GM20000 (cell line): ENCODE data around the gene CSDE1.

Experiments used
- DNase-seq: peaks from one replicate; pipeline ENCODE4 v3.0.0; 2012; ENCODE audit warnings: low spot score
- TF ChIP-seq, protein P1 (sequence below): IDR thresholded peaks from 2 replicates; pipeline ENCODE4 v1.5.1; 2012; ENCODE audit warnings: mild to moderate bottlenecking, control low read depth; ENCODE audit errors: extremely low read depth, missing control alignments

CSDE1 gene

DNA sequence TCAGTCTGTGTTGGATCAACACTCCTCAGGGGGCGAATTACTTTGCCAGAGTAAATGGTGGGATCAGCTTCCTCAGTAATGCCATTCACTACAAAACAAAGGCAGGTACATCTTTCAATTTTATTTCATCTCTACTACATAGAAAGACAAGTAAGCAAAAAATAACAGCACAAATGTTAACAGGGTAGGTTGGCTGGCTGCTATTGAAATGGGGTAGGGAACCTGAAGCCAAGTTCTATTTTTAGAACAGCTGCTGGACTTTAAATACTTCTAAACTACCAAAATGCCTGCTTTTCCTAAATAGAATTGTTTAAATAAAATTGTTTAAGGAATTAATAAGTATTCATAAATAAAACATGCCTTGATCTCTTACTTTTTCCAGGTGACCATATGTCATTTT lies 33.9 kb downstream of the CSDE1 start:
- TF ChIP-seq, protein P1, sequence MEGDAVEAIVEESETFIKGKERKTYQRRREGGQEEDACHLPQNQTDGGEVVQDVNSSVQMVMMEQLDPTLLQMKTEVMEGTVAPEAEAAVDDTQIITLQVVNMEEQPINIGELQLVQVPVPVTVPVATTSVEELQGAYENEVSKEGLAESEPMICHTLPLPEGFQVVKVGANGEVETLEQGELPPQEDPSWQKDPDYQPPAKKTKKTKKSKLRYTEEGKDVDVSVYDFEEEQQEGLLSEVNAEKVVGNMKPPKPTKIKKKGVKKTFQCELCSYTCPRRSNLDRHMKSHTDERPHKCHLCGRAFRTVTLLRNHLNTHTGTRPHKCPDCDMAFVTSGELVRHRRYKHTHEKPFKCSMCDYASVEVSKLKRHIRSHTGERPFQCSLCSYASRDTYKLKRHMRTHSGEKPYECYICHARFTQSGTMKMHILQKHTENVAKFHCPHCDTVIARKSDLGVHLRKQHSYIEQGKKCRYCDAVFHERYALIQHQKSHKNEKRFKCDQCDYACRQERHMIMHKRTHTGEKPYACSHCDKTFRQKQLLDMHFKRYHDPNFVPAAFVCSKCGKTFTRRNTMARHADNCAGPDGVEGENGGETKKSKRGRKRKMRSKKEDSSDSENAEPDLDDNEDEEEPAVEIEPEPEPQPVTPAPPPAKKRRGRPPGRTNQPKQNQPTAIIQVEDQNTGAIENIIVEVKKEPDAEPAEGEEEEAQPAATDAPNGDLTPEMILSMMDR: no peak
- no peak for DNase-seq

DNA sequence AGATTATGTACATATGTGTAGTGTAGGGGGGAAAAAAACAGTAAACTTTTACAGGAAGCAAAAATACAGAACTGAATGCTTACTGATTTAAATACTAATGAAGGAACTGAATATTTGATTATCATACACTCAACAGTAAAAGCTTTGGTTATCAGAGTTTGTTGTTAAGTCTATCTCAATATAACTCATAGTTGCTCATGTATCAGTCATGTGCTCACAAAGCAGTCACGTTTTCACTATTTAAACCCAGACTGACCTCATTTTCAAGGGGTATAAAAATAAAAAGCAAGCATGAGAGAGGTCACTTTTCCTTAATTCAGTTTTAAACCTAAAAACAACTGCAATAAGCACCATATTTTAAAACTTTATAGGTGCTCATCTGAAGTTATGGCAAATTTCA lies 34.3 kb downstream of the CSDE1 start:
- DNase-seq: no peak
- TF ChIP-seq, protein P1: no peak

DNA sequence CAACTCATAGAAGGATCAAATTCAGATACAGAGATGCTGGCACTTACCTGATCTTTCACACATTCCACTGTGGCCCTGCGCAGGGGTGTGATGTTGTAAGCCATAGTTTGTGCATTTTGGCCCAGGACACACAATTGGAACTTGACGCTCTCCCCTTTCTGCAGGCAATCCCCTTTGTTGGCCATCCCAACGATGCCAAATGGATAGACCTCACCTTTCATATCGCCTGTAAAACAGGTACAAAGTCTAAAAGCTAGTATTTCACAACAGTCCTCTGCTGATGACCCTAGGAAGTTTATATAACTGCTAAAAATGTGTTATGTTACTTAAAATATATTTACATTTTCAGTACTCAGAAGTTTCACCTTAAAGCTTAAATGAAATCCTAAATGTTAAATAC lies 37.3 kb downstream of the CSDE1 start:
- TF ChIP-seq, protein P1: no peak

DNA sequence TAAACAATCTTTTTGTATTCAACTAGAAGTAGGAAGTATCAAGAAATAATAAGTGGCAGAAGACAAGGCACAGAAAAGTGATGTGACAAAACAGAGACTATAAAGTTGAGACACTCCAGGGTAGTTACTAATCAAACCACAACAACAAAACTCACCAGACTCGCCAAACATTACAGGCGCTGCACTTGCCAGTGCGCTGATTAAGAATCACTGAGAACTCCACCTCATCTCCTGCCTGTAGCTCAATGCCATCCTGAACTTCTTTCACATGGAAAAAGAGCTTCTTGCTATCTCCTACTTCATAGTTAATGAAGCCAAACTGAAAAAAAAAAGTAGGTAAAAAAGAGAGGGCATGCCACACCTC lies 38.4 kb downstream of the CSDE1 start:
- DNase-seq: no peak
- TF ChIP-seq, protein P1: no peak

More for the DNA sequence above, 37.3 kb downstream of the CSDE1 start:
- DNase-seq: no peak

DNA sequence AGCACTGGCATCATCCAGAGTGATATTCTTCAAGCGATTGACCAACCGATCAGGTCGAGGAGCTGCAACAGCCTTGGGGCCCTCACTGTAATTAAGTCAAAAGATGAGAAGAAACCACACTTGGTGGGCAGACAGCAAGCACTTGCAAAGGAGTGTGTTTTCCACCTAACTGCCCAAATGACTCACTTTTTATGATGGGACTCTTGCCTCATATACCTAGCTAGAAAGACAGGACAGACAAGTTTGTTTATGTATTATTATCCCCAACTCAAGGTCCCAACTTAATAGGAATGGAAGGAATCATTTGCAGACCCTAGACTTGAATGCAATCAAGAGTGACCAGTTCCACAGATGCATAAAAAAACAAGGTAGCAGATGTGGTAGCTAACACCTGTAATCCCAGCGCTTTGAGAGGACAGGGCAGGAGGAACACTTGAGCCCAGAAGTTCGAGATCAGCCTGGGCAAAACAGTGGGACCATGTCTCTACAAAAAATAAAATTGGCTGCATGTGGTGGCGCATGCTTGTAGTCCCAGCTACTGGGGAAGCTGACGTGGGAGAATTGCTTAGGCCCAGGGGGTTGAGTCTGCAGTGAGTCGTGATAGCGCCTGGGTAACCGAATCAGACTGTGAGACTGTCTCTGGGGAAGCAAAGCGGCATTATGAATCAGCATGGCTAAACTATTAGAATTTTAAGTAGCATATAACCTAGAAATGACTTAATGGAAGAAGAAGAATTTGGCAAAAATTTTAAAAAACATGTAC lies 38.9 kb downstream of the CSDE1 start:
- TF ChIP-seq, protein P1: no peak
- DNase-seq: no peak

DNA sequence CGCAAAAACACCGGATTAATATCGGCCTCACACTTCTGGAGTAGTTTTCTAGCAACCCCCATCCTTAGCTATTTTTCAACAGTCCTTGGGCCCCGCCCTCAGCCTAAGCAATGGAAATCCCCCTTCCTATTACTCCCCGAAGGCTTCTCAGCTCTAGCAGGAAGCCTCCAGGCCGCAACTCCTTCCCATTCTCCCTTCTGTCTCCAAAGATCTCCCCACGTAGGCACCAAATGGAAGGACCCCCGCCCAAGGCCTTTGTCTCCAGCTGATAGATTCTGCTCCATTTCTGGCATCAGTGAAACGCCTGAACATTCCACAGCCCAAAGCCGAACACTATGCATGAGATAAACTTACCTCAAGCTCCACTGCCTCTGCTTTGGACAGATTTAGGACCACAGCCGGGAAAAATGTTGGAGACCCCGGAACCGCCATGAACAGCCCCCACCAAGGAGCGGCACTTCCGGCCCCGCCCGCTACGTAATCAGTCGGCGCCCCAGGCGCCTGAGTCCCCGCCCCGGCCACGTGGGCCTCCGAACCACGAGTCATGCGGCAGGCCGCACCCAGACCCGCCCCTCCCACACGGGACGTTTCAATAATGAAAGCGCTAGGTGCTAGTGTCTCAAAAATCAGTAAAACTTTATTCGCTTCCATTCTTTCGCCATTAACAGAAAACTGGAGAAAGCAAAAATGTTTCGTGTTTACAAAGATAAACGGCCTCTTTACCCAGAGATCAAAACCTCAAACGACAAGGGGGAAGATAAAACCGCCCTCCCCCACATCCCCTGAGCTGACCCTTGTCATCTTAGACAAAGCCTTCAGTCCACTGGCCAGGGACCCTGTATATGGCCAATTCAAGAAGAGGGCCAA lies 41.2 kb downstream of the CSDE1 start, which contains the start of gene NRAS:
Gene NRAS, minus strand, starts transcription at position 468 of the 867 bp plus-strand sequence. CDS start 611 bp downstream, outside the sequence.
- peak; percentile 90 for DNase-seq
- TF ChIP-seq, protein P1: no peak

DNA sequence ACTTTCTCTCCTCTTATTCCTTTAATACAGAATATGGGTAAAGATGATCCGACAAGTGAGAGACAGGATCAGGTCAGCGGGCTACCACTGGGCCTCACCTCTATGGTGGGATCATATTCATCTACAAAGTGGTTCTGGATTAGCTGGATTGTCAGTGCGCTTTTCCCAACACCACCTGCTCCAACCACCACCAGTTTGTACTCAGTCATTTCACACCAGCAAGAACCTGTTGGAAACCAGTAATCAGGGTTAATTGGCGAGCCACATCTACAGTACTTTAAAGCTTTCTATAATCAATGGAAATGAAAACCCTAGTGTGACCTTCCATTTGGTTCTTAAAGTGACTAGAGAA lies 41.9 kb downstream of the CSDE1 start:
- DNase-seq: no peak
- TF ChIP-seq, protein P1: no peak
